GM18508 (cell line): Measurements from ENCODE around the gene JADE3.
"Not testable (repeated sequence)": the region's sequence is repeated elsewhere in the genome, so short reads cannot be mapped to it uniquely, and the experiment has no call there.

Source experiments
- ATAC-seq: cut with Tn5 transposase; IDR thresholded peaks from one replicate; pipeline ENCODE4 v1.9.1; 2021; ENCODE audit warnings: moderate number of reproducible peaks; ENCODE audit not compliant: insufficient read depth, unreplicated experiment

The JADE3 gene

DNA sequence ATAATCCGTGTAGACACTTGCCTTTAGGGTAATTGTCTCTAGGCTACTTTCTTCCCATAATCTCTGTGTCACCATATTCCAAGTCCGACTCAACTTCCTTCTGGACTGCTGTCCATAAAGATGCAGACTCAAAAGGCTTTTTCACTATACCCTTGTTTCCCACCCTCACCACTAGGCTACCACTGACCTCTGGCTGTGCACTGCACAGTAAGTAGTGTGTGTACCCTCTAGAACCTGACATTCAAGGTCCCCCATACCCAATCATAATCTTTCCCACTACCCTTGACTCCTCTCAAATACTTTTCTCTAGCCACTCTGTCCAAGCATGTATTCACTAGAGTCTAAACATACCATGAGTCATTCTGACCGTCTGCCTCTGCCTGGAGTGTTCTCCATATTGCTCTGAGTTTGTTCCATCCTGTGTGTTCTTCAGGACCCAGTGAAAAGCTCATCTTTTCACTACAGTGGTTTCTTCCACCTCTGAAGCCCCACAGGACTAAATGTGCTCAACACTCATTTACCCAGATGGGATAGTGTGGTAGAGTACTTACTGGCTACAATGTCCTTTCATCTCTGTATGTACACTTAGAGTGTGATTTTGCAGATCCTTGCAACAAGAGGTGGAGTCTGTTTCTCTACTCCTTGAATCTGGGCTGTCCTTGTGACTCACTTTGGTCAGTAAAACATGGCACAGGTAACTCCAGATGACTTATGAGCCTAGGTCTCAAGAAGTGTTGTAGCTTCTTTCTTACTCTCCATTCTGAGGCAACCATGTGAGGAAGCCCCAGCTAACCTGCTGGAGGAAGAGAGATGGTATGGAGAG is 17.4 kb downstream of the JADE3 start:
- no peak for ATAC-seq

GRCh38 chrX:46935295-46935694 is 23.1 kb downstream of the JADE3 start:
- no peak for ATAC-seq

DNA sequence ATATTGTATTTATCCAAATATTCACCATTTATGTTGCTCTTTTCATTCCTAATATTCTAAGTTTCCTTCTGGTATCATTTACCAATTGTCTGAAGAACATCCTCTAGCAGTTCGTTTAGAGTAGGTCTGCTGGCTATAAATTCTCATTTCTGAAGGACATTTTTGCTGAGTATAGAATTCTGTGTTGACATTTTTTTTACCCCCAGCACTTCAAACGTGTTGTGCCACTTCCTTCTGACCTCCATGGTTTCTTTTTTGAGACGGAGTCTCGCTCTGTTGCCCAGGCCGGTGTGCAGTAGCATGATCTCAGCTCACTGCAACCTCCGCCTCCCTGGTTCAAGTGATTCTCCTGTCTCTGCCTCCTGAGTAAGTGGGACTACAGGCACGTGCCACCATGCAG is 26.4 kb downstream of the JADE3 start:
- ATAC-seq: no peak

DNA sequence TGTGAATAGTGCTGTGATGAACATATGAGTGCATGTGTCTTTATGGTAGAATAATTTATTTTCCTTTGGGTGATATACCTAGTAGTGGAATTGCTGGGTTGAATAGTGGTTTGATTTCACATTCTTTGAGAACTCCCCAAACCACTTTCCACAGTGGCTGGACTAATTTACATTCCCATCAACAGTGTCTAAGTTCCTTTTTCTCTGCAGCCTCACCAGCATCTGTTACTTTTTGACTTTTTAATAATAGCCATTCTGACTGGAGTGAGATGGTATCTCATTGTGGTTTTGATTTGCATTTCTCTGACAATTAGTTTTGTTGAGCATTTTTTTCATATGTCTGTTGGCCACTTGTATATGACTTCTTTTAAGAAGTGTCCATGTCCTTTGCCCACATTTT is 29.1 kb downstream of the JADE3 start:
- no peak for ATAC-seq

- peak; percentile 79 for ATAC-seq
These were observed 40.9 kb downstream of the JADE3 start for GRCh38 chrX:46953137-46953527.

DNA sequence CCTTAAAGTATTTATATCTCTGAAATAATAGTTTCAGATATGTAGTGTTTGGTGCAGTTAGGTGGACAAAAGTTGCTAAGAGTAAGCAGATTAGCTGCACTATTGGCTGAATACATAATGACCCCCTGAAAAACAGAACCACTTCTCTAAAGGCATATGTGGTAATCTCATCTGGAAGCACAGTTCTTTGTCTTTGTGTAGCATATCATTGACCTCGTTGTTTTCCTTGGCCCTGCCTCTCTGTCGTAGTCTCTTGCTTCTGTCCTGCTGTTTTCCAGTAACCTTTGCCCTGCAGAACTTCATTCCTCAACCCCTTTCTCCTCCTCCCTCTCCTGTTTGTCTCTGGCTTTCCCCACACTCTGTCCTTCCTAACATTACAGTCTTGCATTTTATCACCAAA is 41.4 kb downstream of the JADE3 start:
- peak; percentile 35 for ATAC-seq

DNA sequence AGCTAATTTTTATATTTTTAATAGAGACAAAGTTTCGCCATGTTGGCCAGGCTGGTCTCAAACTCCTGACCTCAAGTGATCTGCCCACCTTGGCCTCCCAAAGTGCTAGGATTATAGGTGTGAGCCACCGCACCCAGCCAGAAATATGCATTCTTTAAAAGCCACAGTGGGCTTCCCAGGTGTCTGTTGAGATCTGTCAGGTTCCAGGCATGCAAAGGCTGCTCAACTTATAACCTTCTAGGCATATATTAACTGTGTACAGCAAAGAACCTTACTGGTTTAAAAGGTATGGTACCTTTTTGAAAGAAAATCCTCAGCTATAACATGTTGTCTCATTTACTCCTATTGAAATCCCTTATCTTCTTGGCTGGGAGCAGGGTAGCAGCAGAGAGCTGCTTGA is 42.5 kb downstream of the JADE3 start:
- no peak for ATAC-seq

- not testable (repeated sequence) for ATAC-seq
These were observed 44.4 kb downstream of the JADE3 start for GRCh38 chrX:46956589-46956988.

- ATAC-seq: no peak
These were observed 45.1 kb downstream of the JADE3 start for GRCh38 chrX:46957297-46957696.

DNA sequence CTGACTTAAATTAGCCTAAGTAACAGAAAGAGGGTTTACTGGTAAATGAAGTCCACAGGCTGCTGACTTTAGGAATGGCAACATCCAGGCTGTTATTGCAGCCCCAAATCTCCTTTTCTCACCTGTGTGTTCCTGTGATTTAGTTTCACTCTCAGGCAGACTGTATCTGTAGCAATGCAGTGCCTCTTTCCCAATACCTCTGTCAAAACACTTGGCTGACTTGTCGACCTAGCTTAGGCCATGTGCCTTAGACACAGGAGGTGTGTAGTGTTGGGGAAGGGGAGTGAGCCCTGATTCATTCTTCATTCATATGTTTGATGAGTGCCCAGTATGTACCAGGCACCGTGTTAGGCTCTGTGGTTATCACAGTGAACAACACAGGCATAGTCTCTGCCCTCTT is 46.9 kb downstream of the JADE3 start:
- no peak for ATAC-seq

- no peak for ATAC-seq
These were observed 47.9 kb downstream of the JADE3 start for GRCh38 chrX:46959985-46960700.

DNA sequence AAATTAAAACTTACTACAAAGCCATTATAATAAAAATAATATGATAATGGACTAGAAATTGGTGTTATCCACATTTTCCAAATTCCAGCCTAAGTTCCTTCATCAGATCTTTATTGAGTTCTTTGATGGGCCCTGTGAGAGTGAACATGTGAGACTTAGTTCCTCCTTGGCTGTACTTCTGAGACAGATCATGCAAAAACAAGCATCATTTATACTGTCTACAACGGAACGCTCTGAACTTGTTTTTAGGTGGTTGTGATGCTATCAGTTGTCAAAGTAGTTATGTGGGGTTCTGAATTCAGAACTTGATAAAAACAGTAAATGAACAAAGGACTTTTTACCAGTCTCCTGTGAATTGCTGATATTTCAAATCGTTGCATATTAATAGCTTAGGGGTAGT is 48.9 kb downstream of the JADE3 start:
- no peak for ATAC-seq

DNA sequence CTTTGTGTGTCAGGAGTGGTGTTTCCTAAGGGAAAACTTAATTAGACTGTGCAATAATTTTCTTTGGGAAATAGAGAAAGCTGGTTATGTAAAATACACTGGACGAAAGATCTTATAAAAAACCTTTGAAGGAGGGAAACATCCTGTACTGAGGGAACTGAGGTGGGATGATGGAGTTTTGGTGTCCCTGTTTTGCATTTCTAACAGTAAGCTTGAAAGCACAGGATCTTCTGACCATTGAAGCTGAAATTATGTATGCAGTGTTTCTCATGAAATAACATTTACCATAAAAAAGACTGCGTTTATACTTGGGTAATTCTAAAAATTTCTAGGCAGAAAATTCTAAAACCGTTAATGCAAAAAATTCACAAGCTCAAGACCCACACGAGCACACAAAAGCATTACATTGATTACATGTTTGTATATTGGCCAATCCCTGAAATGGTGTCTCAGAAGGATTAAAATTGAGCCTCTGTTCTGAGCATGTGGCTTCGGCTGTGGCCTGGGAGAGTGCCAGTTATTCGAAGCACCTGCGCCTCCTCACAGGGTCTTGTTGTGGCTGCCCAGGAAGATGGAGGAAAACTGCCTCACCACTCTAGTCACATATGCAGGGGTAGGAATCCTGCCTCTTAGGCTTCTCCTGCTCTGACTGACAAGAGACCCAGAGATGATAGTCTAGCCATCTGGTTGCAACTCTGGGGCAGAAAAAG is 49.5 kb downstream of the JADE3 start:
- no peak for ATAC-seq

- ATAC-seq: no peak
These were observed 53.0 kb downstream of the JADE3 start for GRCh38 chrX:46965125-46965758.

- ATAC-seq: peak; percentile 64
These were observed 55.3 kb downstream of the JADE3 start for GRCh38 chrX:46967547-46967946.

DNA sequence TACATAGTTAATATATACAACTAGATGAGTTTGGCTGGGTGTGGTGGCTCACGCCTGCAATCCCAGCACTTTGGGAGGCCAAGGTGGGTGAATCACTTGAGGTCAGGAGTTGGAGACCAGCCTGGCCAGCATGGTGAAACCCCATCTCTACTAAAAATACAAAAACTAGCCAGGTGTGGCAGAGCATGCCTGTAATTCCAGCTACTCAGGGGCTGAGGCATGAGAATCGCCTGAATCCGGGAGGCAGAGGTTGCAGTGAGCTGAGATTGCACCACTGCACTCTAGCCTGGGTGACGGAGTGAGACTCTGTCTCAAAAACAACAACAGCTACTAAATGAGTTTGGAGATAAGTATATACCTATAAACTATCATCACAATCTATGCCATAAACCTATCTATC is 64.8 kb downstream of the JADE3 start:
- ATAC-seq: not testable (repeated sequence)

GRCh38 chrX:46978341-46979291 is 66.4 kb downstream of the JADE3 start:
- peak; percentile 48 for ATAC-seq

GRCh38 chrX:46984705-46985104 is 72.5 kb downstream of the JADE3 start:
- no peak for ATAC-seq

DNA sequence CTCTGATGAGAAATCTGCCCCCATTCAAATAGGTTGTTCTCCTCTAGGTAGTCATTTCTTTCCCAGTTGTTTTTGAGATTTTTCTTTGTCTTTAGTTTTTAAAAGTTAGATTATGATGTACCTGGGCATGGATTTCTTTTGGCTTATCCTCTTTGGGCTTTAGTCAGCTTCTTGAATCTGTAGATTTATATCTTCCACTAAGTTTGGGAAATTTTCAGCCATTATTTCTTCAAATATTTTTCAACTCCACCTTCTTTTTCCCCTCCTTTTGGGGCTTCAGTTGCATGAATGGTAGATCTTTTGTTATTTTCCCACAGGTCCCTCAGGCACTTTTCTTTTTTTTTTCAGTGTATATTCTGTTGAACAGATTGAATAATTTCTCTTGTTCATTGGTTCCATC is 77.3 kb downstream of the JADE3 start:
- no peak for ATAC-seq

DNA sequence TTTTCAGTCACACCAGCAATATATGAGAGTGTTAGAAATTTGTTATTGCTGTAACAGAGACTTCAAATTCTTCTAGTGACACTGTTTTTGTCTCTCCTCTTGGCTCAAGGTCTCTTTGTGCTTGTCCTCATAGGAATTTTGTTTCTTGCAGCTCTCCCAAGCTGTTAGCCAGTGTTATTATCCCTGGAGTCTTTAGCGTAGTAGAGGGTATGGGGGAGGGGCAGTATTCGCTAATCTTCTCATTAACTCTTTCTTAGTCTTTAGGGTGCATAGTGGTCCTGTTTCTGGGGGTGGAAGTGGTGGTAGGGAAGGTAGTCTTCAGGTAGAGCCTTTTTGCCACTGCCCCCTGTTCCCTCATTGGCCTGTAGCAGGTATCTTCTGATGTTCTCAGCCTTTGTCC is 79.4 kb downstream of the JADE3 start:
- ATAC-seq: no peak
